Subcutaneous adipose tissue (tissue), 4 donors: ENCODE measurements around the gene ANKRD11. TPM values are rescaled to one million over a fixed set of nuclear protein-coding genes. Genes with fewer than 3 reads are reported as not detected.

Source experiments
- total RNA-seq, 4 donors: library from RNA; depleted of rRNA; stranded (reverse); fragments of >200 nt; gene quantifications; one replicate each; pipeline ENCODE4 v1.1.0, GENCODE V29; 2016
- TF ChIP-seq, protein P1 (sequence below): fragments of 450-650 bp; IDR thresholded peaks from one replicate; pipeline ENCODE4 v1.5.1; 2016; ENCODE audit warnings: low read depth, mild to moderate bottlenecking, control low read depth, antibody characterized with exemption, moderate library complexity

ANKRD11 gene
- total RNA-seq, 4 donors from 2014 or later, result 56.1 to 190 (median 62.6) TPM

DNA sequence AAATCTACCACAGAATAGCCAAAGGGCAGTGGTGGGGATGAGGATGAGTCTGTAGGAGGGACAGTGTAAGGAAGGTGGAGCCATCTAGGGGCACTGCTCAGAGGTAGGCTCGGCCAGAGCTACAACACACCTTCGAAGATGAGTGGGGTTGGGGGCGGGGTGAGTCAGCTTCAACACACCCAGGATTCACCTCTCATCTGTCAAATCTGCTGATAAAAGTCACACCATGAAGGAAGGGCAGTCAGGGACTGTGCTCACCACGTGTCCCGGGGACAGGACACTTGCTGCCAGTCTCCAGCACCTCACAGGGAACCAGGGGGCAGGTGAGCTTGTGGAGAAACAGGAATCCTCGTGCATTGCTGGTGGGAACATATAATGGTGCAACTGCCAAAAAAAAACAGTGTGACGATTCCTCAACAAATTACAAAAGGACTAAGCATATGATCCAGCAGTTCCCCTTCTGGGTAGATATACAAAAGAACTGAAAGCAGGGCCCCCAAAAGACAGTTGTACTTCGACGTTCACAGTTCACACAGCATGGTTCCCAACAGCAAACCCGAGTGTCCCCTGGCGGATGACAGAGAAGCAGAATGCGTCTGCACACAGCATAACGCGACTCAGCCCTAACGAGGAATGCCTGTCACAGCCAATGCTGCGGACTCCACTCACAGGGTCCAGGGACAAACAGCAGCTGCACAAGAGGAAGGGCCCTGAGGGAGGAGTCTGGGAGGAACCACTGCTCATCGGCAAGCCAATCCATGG, 133.1 kb downstream of the ANKRD11 start:
- TF ChIP-seq, protein P1, sequence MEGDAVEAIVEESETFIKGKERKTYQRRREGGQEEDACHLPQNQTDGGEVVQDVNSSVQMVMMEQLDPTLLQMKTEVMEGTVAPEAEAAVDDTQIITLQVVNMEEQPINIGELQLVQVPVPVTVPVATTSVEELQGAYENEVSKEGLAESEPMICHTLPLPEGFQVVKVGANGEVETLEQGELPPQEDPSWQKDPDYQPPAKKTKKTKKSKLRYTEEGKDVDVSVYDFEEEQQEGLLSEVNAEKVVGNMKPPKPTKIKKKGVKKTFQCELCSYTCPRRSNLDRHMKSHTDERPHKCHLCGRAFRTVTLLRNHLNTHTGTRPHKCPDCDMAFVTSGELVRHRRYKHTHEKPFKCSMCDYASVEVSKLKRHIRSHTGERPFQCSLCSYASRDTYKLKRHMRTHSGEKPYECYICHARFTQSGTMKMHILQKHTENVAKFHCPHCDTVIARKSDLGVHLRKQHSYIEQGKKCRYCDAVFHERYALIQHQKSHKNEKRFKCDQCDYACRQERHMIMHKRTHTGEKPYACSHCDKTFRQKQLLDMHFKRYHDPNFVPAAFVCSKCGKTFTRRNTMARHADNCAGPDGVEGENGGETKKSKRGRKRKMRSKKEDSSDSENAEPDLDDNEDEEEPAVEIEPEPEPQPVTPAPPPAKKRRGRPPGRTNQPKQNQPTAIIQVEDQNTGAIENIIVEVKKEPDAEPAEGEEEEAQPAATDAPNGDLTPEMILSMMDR, result no peak

DNA sequence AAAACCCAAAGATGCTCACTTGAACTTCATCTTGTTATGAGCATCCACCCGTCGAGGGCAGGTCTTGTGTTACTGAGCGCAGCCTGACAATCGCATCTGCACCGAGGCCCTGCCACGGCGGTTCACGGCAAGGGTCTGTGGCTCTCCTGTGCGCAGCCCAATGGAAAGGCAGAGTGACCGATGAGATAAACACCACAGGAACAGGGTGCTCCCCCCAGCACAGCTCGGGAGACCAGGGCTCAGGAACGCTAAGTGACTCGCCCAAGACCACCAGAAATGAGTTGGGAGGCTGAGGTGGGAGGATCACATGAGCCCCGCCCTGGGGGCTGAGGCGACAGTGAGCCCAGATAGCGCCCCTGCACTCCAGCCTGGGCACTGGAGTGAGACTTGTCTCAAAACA, 134.7 kb downstream of the ANKRD11 start:
- TF ChIP-seq, protein P1, result no peak

DNA sequence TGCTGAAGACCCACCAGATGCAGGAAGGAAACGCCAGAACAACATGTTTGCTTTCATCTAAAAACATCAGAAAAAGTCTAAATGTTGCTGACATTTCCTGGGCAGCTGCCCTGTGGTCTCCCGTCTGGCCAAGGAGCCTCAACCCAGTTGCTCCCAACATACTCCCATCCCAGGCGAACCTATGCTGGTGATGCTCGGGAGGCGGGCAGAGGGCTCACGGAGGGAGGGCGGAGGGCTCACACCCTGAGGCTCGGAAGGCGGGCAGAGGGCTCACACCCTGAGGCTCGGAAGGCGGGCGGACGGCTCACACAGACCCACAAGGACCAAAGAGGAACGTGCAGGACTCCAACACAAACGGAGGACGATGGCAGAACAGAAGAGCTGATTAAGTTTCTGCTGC, 135.4 kb downstream of the ANKRD11 start:
- TF ChIP-seq, protein P1, result no peak

DNA sequence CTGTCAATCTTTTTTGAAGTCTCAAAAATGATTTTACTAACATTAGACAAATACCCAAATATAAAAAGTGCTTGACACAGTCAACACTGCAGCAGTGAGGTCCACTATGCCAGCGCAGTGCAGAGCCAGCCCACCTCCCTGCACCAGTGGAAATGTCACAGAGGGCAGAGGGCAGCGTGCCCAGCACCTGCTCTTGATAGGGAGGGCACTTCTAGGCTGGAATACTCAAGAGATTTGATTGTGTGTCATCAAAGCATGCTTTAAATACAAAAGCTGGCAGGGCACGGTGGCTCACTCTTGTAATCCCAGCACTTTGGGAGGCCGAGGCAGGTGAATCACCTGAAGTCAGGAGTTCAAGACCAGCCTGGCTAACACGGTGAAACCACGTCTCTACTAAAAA, 136.0 kb downstream of the ANKRD11 start:
- TF ChIP-seq, protein P1, result no peak

DNA sequence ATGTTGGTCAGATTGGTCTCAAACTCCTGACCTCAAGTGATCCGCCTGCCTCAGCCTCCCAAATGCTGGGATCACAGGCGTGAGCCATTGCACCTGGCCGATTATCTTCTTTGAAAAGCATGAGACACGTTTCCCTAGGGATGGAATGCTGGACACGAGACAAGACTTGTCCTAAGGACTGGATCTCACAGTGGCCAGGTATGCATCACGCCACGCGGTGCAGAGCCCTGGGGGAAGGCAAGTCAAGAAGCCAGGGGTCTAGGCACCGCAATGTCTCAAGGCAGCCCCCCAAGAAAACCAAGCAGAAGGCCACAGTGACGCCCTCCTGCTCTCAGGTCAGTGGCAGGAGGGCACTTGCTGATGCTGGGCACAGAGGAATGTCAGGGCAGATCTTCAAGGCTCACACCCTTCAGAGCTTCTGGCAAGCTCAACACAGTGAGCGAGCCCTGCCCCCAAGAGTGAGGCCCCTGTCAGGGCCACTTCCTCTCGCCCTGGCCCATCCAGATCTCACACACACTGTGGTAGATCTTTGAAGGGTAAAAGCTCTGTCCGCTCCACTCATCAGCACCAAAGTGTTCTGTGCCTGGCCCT, 138.2 kb downstream of the ANKRD11 start:
- TF ChIP-seq, protein P1, result no peak

DNA sequence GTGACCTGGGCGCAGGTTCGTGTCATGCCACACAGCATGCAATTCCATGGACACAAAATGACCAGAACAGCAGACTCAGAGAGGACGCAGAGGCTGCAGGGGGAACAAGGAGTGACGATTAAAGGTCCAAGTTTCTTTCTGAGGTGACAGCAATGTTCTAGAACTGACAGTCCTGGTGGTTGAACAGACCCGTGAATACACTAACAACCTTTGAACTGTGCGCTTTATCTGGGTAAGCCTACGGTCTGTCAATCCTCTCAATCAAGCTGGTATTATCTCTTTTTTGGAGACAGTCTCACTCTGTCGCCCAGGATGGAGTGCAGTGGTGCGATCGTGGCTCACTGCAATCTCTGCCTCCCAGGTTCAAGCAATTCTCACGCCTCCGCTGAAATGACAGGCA, 138.7 kb downstream of the ANKRD11 start:
- TF ChIP-seq, protein P1, result no peak

DNA sequence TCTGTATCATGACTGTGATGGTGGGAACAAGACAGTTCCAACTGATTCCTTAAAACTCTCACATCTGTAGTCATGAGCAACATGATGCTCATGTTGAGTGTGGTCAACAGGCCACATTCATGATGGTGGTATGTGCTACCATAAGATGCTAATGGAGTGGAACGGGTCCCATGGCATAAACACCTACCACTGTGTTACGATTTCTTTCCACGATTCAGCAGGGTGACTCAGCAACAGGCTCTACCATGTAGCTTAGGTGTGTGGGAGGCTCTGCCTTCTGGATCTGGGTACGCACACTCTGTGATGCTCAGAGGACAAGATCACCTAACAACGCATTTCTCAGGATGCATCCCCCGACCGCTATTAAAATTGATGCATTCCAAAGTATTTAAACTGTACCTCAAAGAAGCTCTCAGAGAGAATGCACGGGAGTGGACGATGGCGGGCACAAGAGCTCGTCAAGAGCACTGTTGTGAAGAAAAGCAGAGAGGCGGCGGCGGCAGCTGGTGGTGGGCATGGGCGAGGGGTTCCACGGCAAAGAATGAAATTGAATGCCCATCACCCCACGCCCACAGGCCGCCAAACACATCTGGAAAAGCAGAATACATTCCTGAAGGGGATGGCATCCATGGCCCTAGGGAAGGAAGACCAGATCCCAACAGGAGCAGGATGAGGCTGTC, 139.5 kb downstream of the ANKRD11 start:
- TF ChIP-seq, protein P1, result no peak
